GM12891 (cell line): ENCODE results near the gene BRIP1.

Experiments used
- PAX5 ChIP-seq: IDR thresholded peaks from 2 replicates; pipeline ENCODE4 v1.6.1; 2011; ENCODE audit warnings: low read length, moderate library complexity, mild to moderate bottlenecking; ENCODE audit not compliant: insufficient read depth, severe bottlenecking
- POLR2A ChIP-seq: IDR thresholded peaks from 2 replicates; pipeline ENCODE4 v1.6.1; 2011; ENCODE audit warnings: low read depth, low read length, control low read depth
- POLR2AphosphoS5 ChIP-seq: IDR thresholded peaks from 2 replicates; pipeline ENCODE4 v1.6.1; 2011; ENCODE audit warnings: low read depth, low read length, control low read depth
- POU2F2 ChIP-seq: IDR thresholded peaks from 2 replicates; pipeline ENCODE4 v1.6.1; 2011; ENCODE audit warnings: low read depth, mild to moderate bottlenecking, control low read depth, low read length, moderate library complexity
- SPI1 ChIP-seq: IDR thresholded peaks from 2 replicates; pipeline ENCODE4 v1.6.1; 2011; ENCODE audit warnings: low read depth, low read length, control low read depth
- TAF1 ChIP-seq: IDR thresholded peaks from 2 replicates; pipeline ENCODE4 v1.6.1; 2011; ENCODE audit warnings: low read depth, low read length, control low read depth

DNA sequence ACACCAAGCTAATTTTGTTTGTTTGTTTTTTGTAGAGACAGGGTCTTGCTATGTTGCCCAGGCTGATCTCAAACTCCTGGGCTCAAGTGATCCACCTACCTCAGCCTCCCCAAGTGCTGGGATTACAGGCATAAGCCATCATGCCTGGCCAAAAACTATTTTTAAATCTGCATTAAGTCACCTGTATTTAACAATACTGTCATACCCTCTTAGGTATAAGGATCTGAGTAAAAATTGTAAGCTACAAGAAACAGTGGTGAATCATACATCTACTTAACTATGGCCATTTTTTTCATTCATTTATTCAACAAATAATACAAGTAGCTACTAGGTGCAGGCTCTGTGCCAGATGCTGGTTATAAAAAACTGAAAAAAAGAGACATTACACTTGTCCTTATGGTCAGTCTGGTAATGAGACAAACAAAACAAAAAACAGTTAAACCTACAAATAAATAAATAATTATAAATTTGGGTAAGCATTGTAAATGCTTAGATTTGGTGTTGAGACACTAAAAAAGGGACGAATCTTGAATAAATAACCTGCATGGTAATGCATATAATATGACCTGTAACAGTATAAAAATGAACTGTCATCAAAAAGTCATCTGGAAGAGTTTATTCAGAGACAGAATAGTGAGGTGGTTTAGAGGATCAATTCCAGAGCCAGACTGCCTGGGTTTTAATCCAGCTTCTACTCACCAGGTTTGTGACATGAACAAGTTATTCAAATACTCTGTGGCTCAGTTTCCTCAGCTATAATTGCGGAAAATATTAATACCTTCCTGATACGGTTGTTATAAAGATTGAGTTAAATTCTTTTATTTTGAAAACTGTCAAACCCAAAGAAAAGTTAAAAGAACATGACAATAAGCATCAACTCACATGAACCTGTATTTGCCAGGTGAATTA is 26.8 kb downstream of the BRIP1 start:
- TF ChIP-seq POU2F2 (no peak), POLR2A (no peak), POLR2AphosphoS5 (no peak), SPI1 (no peak), TAF1 (no peak), PAX5 (no peak)
